Measurements from ENCODE around the gene TP53TG3D. TPM values are rescaled to one million over a fixed set of nuclear protein-coding genes. Genes with fewer than 3 reads are reported as not detected.

Gene TP53TG3D
- 2.5 TPM in 1 of 2 replicates, not detected in the other for total RNA-seq

DNA sequence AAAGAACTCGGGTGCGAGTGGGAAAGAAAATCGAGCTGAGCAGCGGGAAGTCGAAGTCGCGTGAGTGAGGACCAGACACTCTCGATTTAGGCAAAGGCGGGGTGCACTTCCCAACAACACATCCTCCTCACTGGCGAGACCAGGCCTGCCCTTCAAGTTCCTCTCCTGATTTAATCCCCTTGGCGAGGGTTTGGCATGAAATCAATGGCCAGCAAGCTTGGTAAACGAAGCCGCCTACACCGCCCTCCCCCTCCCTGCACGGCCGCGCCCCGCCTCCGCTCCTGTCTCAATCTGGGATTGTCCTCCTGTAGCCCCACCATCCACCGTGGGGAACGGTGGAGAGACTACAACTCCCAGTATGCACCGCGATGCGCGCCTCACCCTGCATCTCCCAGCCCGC is at the start of gene TP53TG3D:
TSS of gene TP53TG3D (plus strand) at position 301 of the 400 bp plus-strand sequence. CDS start at position 369, 68 bp downstream.

